GM19328 (cell line): ENCODE results near the gene RPS6KA2.
A peak's percentile ranks its signal among the peaks of the same experiment; 100 is the strongest.
"Not testable (repeated sequence)": the region's sequence is repeated elsewhere in the genome, so short reads cannot be mapped to it uniquely, and the experiment has no call there.

Experiments
- ATAC-seq: cut with Tn5 transposase; IDR thresholded peaks from one replicate; pipeline ENCODE4 v1.9.1; 2021; ENCODE audit warnings: mild to moderate bottlenecking, moderate library complexity; ENCODE audit not compliant: unreplicated experiment

RPS6KA2 gene

DNA sequence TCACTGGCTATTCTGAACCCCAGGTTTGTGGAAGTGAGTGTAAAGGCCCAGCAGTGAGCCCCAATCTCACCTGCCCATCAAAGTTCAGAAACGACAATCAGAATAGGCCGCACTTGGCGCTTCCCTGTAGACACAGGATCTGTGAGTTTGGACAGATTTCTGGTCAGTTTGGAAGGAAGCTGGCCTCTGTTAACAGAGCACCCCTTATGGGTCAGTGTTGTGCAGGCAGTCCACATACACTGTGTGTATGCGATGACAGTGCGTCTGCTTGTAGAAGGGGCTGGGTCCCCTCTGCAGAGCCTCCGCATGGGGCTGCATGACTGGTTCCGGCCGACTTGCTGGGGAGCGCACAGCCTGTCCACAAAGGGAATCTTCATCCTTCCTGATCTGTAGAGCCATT is 240.9 kb downstream of the RPS6KA2 start:
- no peak for ATAC-seq

GRCh38 chr6:166383802-166384363 is 243.2 kb downstream of the RPS6KA2 start:
- ATAC-seq = not testable (repeated sequence)

DNA sequence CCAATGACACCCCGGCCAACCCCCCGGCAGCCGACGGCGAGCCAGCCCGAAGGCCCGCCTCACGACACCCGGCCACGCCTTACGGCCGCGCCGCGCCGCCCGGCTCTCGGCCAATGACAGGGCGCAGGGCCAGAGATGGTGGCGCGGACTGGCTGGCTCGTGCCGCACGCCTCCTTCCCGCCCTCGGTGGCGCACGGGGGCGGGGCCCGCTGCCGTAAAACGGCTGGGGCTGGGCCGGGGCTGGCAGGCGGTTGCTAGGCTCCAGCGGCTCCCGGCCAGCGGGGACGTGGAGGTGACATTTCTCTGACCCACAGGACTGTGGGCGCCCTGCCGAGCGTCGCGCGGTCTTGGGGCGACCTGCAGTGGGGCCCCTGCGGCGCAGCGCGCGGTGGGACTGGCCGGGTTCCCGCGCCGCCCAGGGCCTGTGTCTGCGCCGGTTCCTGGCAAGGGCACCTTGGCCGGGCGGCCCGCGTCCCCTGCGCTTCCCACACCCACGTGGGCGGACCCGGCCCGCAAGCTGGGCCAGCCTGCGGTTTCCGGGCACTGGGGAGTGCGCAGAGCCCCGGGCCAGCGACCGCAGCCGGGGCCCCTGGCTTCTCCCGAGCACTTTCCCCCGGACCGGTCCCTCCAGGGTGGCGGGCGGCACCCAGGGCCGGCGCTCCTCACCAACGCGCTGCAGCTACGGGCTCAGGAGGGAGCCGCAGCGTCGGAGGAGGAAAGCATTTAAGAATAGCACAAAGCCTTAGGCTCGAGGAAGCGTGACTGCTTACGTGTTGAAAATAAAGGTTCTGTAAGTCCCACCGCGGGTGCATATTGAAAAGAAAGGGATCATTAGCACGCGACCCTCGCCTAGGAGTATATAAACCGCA is 243.9 kb downstream of the RPS6KA2 start, which contains the start of gene MPC1:
TSS of gene MPC1 (minus strand) at position 8 of the 869 bp plus-strand sequence. CDS start 64 bp downstream, outside the sequence.
- peak; percentile 91 for ATAC-seq

- peak; percentile 1 for ATAC-seq
Observed at GRCh38 chr6:166382500-166382932, 244.5 kb downstream of the RPS6KA2 start.

DNA sequence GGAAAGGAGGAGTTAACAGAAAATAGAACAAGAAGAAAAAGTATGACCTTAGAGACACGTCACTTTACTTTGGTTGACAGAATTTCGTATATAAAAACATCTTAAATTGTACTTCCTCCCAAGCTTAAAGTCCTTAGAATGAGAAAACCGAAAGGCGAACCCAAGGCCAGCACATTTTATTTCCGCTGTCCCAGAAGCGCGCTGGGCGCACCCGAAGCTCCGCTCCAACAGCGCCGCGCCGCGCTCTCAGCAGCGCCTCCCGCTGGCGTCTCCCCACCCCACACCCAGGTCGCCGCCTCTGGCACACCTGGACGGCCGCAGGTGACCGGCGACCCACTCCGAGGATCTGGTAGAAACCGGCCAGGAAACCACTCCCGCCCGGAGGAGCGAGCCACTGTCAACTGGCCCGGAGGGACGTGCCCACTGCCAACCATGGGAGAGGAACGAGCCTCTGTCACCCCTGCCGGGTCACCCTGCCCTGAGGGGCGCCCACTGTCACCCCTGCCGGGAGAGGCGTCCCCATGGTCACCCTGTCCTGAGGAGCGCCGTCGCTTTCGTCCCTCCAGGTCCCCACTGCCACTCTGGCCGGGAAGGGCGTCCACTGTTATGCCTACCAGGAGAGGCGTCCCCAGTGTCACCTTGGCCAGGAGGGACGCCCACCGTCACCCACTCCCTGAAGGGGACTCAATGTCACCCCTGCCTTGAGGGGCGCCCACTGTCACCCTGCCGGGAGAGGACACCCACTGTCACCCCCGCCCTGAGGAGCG is 245.1 kb downstream of the RPS6KA2 start:
- peak; percentile 42 for ATAC-seq

DNA sequence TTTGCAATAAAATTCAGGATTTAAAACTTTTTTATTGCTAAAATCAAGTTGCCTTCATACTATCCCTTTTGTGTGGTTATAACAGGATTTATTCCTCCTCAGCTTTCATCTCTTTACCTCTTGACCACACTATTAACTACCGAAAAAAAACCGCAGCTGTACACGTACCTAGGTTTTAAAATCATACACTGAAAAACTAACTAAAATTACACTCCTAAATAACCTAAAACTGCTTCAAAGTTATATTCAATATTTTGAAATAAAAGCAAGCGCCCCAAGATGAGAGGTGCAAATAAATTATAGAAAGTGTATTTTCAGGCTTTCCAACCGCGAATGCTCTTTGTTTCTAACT is 245.7 kb downstream of the RPS6KA2 start:
- no peak for ATAC-seq

DNA sequence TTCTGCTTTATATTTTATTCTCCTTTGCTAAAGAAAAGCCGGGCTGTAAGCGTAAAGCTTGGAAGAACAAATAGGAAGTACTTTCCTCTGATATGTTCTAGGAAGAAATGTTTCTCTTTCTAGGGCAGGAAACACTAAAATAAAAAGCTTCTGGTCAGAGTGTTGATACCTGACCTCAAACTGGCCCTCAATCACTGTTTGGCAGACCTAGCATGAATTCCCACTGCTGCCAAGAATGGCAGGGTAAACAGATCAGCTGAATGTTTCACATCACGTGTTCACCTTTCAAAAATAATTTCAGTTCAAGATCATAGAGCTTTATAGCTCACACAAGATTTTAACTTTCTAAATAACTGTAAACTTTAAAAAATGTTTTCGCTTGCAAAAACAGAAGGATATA is 247.3 kb downstream of the RPS6KA2 start:
- ATAC-seq = no peak

- ATAC-seq = no peak
Observed at GRCh38 chr6:166379103-166379586, 247.9 kb downstream of the RPS6KA2 start.

DNA sequence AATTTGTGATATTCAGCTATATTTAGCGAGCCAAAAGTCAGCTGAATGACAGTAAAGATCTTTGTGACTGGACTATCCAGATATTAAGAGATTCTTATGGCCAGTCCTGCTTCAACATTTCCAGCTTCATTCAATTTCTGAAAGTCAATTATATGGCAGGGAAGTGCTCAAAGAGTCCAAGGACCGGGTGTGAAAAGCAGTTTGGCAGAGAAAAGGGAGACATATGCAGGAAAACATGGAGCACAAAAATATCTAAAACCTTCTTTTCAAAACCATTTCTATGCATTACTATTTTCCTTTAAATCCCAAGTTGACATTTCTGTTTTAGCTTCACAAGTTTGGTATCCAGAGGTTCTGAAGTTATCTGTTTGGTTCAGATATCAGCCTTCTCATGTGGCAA is 249.3 kb downstream of the RPS6KA2 start:
- ATAC-seq = no peak

DNA sequence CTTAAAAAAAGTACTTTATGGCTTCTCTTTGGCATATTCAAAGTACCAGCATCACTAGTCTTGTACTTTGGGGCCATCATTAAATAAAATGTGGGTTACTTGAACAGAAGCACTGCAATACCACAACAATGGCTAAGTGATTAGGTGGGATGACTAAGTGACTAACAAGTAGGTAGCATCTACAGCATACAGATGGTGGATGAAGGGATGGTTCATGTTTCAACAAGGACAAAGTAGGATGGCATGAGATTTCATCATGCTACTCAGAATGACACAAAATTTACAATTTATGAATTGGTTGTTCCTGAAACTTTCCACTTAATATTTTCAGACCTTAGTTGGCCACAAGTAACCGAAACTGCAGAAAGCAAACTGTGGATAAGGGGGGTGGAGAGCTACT is 252.0 kb downstream of the RPS6KA2 start:
- ATAC-seq = no peak

- ATAC-seq = no peak
Observed at GRCh38 chr6:166370489-166370888, 256.6 kb downstream of the RPS6KA2 start.

GRCh38 chr6:166369782-166370181 is 257.3 kb downstream of the RPS6KA2 start:
- ATAC-seq = no peak

DNA sequence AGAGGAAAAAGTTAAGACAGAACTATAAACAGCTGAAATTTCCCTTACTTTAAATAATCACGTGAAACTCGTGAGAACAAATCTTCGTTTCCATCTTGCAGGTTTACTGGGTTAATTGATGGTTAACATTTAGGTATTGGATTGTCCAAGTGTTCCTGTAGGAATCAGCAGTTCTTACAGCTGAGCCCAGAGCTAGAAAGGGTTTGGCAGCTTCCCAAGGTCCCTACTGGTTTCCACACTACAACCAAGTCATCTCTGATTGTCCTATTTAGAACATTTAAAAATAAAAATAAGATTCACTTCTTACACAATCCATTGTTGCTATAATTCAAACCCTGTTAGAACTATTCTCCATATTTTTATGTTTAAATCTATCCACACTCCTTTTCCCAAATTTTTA is 260.1 kb downstream of the RPS6KA2 start:
- ATAC-seq = no peak

DNA sequence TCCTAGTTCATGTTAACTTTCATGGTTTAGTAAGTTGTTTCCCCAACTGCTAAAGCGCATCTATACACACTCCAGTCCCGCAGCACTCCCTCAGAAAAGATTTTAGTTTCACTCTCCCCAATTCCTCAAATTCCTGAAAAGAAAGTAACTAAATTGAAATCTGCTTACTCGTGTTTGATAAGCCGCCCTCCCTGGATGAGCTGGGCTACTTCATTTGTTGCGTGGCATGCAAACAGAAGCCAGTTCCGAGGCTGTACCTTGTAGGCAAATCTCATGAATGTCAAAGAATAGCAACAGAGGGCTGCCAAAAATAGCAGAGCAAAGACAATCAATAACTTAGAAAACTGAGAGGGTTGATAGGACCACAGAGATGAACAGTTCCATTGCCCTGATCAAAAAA is 261.2 kb downstream of the RPS6KA2 start:
- no peak for ATAC-seq

DNA sequence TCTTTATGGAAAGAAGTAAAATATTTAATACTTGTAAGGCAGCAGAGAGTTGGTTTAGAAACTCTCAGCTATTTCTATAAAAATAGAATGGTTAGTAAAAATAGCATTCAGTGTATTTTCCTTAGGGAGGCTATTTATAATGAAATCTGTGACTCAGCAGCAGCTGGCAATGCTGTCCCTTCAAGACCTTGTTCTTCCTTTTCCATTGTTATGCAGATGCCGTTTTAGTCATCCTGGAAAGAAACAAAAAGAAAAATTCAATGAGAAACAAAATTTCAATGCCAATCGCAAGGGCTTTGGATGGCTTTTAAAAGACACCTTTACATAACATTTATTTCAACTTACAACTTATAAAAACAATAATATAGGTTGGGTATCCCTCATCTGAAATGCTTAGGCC is 261.8 kb downstream of the RPS6KA2 start:
- ATAC-seq = no peak

GRCh38 chr6:166364456-166364855 is 262.6 kb downstream of the RPS6KA2 start:
- ATAC-seq = no peak

- ATAC-seq = not testable (repeated sequence)
Observed at GRCh38 chr6:166362427-166362826, 264.6 kb downstream of the RPS6KA2 start.

DNA sequence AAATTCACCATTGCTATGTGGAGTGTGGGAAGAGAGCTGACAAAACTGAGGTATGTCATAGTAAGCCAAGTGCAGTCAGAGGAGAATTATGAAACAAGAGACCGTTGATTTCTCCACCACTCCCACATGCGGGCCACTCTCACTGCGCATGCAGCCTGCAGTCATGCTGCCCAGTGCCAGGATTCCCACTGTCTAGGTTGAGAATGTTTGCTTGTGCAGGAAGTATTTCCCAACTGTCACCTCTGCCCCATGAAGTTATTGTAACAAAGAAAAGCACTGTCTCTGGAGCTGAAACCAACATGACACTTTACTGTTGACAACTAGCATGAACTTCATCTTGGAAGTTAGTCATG is 266.0 kb downstream of the RPS6KA2 start:
- ATAC-seq = no peak

DNA sequence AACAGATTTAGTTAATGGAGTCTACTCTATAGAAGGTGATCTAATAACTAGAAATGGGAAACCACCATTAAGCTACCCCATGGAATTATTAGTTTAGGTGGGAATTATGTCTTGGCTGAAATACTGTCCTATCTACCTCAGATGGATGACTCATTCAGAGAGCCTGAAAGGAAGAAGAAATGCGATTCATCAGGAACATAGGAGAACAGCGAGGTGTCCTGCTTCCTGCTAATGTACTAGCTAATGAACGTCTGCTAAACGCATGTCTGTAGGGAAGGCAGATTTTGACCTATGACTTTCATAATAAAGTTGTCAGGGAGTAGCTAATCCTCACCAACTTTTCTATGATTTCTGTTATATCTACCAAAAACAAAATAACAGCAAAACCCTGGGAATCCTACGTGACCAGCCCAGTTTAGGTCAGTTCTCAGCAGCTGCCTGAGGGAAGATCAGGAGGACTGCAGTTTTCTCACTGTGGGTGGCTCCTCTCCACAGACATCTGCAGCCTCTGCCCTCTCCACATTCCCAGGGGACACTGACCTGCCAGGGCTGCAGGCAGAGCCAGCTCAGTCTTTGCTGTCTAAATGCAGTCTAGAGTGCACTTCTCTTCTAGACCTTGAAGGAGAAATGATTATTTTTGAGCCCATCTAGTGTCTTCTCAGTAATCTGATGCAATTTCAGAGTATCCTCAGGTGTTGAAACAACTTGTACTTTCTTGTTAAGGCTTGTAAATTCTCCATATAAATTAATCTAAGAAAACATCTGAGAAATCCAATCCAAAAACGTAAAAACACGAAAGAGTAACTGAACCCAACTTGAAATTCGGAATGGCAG is 266.6 kb downstream of the RPS6KA2 start:
- no peak for ATAC-seq
